HL-60 (cell line): Measurements from ENCODE around the gene DPH1.

Source experiments
- POLR2AphosphoS5 ChIP-seq: IDR thresholded peaks from 2 replicates; pipeline ENCODE4 v1.6.1; 2012; ENCODE audit warnings: low read depth
- TF ChIP-seq, protein P1 (sequence below): IDR thresholded peaks from one replicate; pipeline ENCODE4 v1.5.1; 2011; ENCODE audit warnings: low read length, control low read depth, inconsistent platforms; ENCODE audit not compliant: insufficient read depth
- TF ChIP-seq, protein P2 (sequence below): IDR thresholded peaks from 2 replicates; pipeline ENCODE4 v1.6.1; 2012; ENCODE audit warnings: low read depth; ENCODE audit not compliant: insufficient replicate concordance

DNA sequence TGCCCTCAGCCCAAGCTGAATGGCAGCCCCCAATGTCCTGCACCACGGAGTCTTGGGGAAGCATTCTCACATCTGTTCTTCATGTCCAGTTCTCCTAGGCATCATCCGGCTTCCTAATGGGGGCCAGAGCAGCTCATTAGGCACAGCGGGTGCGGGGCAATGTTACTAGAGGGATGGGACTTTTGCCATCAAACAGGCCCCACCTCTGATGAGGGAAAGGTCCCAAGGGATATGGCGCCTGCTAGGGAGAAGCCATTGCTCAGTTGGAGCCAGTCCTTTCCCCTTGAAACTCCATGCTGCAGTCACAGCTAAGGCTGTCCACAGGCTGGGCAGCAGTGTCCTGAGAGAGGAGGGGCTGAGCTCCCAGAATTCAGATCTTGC is 1.7 kb upstream of the DPH1 start:
- no peak for TF ChIP-seq POLR2AphosphoS5
- TF ChIP-seq, protein P1, sequence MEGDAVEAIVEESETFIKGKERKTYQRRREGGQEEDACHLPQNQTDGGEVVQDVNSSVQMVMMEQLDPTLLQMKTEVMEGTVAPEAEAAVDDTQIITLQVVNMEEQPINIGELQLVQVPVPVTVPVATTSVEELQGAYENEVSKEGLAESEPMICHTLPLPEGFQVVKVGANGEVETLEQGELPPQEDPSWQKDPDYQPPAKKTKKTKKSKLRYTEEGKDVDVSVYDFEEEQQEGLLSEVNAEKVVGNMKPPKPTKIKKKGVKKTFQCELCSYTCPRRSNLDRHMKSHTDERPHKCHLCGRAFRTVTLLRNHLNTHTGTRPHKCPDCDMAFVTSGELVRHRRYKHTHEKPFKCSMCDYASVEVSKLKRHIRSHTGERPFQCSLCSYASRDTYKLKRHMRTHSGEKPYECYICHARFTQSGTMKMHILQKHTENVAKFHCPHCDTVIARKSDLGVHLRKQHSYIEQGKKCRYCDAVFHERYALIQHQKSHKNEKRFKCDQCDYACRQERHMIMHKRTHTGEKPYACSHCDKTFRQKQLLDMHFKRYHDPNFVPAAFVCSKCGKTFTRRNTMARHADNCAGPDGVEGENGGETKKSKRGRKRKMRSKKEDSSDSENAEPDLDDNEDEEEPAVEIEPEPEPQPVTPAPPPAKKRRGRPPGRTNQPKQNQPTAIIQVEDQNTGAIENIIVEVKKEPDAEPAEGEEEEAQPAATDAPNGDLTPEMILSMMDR, result no peak
- TF ChIP-seq, protein P2, sequence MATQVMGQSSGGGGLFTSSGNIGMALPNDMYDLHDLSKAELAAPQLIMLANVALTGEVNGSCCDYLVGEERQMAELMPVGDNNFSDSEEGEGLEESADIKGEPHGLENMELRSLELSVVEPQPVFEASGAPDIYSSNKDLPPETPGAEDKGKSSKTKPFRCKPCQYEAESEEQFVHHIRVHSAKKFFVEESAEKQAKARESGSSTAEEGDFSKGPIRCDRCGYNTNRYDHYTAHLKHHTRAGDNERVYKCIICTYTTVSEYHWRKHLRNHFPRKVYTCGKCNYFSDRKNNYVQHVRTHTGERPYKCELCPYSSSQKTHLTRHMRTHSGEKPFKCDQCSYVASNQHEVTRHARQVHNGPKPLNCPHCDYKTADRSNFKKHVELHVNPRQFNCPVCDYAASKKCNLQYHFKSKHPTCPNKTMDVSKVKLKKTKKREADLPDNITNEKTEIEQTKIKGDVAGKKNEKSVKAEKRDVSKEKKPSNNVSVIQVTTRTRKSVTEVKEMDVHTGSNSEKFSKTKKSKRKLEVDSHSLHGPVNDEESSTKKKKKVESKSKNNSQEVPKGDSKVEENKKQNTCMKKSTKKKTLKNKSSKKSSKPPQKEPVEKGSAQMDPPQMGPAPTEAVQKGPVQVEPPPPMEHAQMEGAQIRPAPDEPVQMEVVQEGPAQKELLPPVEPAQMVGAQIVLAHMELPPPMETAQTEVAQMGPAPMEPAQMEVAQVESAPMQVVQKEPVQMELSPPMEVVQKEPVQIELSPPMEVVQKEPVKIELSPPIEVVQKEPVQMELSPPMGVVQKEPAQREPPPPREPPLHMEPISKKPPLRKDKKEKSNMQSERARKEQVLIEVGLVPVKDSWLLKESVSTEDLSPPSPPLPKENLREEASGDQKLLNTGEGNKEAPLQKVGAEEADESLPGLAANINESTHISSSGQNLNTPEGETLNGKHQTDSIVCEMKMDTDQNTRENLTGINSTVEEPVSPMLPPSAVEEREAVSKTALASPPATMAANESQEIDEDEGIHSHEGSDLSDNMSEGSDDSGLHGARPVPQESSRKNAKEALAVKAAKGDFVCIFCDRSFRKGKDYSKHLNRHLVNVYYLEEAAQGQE, result no peak
